ENCODE measurements around the gene PRAMEF5.
"Not testable (repeated sequence)": the region's sequence is repeated elsewhere in the genome, so short reads cannot be mapped to it uniquely, and the experiment has no call there.

DNA sequence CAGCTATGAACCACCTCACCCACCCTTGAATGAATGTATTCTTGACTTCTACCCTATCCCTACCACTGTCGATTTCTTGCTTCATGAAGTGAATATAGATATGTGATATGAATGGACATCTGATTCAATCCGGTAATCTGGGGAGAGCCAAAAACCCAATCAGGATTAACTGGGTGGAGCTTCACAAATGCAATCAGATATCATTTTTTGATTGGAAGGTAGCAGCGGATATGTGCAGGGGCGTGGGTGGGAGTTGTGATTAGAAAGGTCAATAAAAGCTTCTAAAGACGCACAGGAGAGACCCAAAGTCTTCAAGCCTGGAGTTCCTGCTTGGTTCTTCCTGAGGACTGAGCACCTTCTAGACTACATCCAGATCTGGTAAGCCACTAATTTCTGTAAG lies at the start of gene PRAMEF5:
- TF ChIP-seq, protein P1, sequence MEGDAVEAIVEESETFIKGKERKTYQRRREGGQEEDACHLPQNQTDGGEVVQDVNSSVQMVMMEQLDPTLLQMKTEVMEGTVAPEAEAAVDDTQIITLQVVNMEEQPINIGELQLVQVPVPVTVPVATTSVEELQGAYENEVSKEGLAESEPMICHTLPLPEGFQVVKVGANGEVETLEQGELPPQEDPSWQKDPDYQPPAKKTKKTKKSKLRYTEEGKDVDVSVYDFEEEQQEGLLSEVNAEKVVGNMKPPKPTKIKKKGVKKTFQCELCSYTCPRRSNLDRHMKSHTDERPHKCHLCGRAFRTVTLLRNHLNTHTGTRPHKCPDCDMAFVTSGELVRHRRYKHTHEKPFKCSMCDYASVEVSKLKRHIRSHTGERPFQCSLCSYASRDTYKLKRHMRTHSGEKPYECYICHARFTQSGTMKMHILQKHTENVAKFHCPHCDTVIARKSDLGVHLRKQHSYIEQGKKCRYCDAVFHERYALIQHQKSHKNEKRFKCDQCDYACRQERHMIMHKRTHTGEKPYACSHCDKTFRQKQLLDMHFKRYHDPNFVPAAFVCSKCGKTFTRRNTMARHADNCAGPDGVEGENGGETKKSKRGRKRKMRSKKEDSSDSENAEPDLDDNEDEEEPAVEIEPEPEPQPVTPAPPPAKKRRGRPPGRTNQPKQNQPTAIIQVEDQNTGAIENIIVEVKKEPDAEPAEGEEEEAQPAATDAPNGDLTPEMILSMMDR (IDR thresholded peaks at IDR 0.05): not testable (repeated sequence)
- not testable (repeated sequence) for TF ChIP-seq POLR2A (IDR thresholded peaks at IDR 0.05)

Data from testis (tissue), 2 donors.